OCI-LY7 (cell line): Measurements from ENCODE around the gene CCDC85B.

Experiments
- CTCF ChIP-seq: fragments of 200-600 bp; sonication (generic); conservative IDR thresholded peaks from 2 replicates; pipeline ENCODE4 v1.5.1; 2014; ENCODE audit warnings: mild to moderate bottlenecking, antibody characterized with exemption, low read length, moderate library complexity, mixed read lengths
- EZH2phosphoT487 ChIP-seq: fragments of 200-600 bp; sonication (generic); IDR thresholded peaks from 2 replicates; pipeline ENCODE4 v1.6.1; 2018; ENCODE audit warnings: low read depth, borderline replicate concordance, mild to moderate bottlenecking, mixed run types, antibody characterized with exemption, low read length, moderate library complexity, mixed read lengths

- TF ChIP-seq EZH2phosphoT487 (no peak), CTCF (no peak)
Measured at GRCh38 chr11:65868076-65868667, 22.3 kb upstream of the CCDC85B start.
